GM12865 (cell line): ENCODE results near the gene DGKI.

Source experiments
- DNase-seq: peaks from one replicate; pipeline ENCODE4 v3.0.0; 2010; ENCODE audit warnings: low read depth
- H3K4me3 ChIP-seq: 2 replicates; pipeline ENCODE4 v1.5.1; 2011; ENCODE audit warnings: mild to moderate bottlenecking, low read depth, low read length, control low read depth
- CTCF ChIP-seq: IDR thresholded peaks from 2 replicates; pipeline ENCODE4 v1.5.1; 2011; ENCODE audit warnings: low read length, control low read depth, low read depth, inconsistent platforms; ENCODE audit not compliant: insufficient read depth; ENCODE audit errors: missing control alignments

The DGKI gene

GRCh38 chr7:137527634-137528033 is 319.1 kb downstream of the DGKI start:
- no peak overlapping the region for H3K4me3 ChIP-seq
- no peak for DNase-seq
- no peak for TF ChIP-seq CTCF

GRCh38 chr7:137523171-137523570 is 323.6 kb downstream of the DGKI start:
- DNase-seq, result no peak
- TF ChIP-seq CTCF, result no peak

GRCh38 chr7:137521451-137521850 is 325.3 kb downstream of the DGKI start:
- H3K4me3 ChIP-seq, result no peak overlapping the region
- DNase-seq, result no peak
- TF ChIP-seq CTCF, result no peak

More at GRCh38 chr7:137523171-137523570, 323.6 kb downstream of the DGKI start:
- H3K4me3 ChIP-seq, result no peak overlapping the region

GRCh38 chr7:137519947-137520346 is 326.8 kb downstream of the DGKI start:
- no peak for DNase-seq
- H3K4me3 ChIP-seq, result no peak overlapping the region
- TF ChIP-seq CTCF, result no peak

GRCh38 chr7:137519181-137519691 is 327.5 kb downstream of the DGKI start:
- DNase-seq, result no peak
- no peak for TF ChIP-seq CTCF
- H3K4me3 ChIP-seq, result no peak overlapping the region

GRCh38 chr7:137513091-137513490 is 333.7 kb downstream of the DGKI start:
- H3K4me3 ChIP-seq, result no peak overlapping the region
- TF ChIP-seq CTCF, result no peak
- no peak for DNase-seq

- TF ChIP-seq CTCF, result no peak
- DNase-seq, result no peak
- no peak overlapping the region for H3K4me3 ChIP-seq
These were observed 339.7 kb downstream of the DGKI start for GRCh38 chr7:137507096-137507495.
